ENCODE results near the gene ZIC1.

Gene ZIC1

DNA sequence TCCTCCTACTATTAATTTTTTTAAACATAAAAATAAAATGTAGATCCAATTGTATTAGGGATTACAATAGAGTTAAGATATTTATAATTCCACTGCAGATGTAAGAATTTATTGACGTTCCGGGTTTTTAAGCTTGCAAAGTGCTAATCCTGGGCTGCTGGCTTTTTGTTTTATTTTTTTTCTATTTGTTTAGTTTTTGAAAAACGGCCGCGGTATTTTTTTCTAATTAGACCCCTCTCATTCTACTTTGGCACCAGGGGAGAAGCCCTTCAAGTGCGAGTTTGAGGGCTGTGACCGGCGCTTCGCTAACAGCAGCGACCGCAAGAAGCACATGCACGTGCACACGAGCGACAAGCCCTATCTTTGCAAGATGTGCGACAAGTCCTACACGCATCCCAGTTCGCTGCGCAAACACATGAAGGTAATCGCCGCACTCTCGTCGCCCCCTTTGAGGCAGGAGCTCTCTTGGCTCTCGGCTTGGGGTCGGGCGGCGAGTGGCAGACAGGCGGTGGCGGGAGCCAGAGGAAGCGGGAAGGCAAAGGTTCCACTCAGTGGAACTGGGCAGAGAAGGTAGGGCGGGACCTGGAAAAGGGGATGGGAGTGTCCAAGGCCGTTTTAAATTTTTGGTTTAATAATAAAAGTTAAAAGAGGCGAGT is 3.2 kb downstream of the ZIC1 start:
- H3K27ac ChIP-seq (replicated peaks) = no peak overlapping the region
- H3K4me3 ChIP-seq (replicated peaks; ENCODE audit: insufficient read depth, low read length) = no peak overlapping the region
- no peak for DNase-seq (ENCODE audit: low read depth in 1 of 2, low spot score in 1 of 2)
- TF ChIP-seq, protein P1, sequence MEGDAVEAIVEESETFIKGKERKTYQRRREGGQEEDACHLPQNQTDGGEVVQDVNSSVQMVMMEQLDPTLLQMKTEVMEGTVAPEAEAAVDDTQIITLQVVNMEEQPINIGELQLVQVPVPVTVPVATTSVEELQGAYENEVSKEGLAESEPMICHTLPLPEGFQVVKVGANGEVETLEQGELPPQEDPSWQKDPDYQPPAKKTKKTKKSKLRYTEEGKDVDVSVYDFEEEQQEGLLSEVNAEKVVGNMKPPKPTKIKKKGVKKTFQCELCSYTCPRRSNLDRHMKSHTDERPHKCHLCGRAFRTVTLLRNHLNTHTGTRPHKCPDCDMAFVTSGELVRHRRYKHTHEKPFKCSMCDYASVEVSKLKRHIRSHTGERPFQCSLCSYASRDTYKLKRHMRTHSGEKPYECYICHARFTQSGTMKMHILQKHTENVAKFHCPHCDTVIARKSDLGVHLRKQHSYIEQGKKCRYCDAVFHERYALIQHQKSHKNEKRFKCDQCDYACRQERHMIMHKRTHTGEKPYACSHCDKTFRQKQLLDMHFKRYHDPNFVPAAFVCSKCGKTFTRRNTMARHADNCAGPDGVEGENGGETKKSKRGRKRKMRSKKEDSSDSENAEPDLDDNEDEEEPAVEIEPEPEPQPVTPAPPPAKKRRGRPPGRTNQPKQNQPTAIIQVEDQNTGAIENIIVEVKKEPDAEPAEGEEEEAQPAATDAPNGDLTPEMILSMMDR (IDR thresholded peaks at IDR 0.05; ENCODE audit: insufficient read depth, low read length) = no peak
- TF ChIP-seq, protein P2, sequence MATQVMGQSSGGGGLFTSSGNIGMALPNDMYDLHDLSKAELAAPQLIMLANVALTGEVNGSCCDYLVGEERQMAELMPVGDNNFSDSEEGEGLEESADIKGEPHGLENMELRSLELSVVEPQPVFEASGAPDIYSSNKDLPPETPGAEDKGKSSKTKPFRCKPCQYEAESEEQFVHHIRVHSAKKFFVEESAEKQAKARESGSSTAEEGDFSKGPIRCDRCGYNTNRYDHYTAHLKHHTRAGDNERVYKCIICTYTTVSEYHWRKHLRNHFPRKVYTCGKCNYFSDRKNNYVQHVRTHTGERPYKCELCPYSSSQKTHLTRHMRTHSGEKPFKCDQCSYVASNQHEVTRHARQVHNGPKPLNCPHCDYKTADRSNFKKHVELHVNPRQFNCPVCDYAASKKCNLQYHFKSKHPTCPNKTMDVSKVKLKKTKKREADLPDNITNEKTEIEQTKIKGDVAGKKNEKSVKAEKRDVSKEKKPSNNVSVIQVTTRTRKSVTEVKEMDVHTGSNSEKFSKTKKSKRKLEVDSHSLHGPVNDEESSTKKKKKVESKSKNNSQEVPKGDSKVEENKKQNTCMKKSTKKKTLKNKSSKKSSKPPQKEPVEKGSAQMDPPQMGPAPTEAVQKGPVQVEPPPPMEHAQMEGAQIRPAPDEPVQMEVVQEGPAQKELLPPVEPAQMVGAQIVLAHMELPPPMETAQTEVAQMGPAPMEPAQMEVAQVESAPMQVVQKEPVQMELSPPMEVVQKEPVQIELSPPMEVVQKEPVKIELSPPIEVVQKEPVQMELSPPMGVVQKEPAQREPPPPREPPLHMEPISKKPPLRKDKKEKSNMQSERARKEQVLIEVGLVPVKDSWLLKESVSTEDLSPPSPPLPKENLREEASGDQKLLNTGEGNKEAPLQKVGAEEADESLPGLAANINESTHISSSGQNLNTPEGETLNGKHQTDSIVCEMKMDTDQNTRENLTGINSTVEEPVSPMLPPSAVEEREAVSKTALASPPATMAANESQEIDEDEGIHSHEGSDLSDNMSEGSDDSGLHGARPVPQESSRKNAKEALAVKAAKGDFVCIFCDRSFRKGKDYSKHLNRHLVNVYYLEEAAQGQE (IDR thresholded peaks at IDR 0.05; ENCODE audit: insufficient replicate concordance, low read depth) = no peak
- peaks cover 70% of the 10 kb centered on the region for H3K27me3 ChIP-seq (ENCODE audit: insufficient read depth, poor library complexity, severe bottlenecking)

GRCh38 chr3:147412917-147413685 is 3.9 kb downstream of the ZIC1 start:
- no peak overlapping the region for H3K4me3 ChIP-seq (replicated peaks; ENCODE audit: insufficient read depth, low read length)
- peaks cover 68% of the 10 kb centered on the region for H3K27me3 ChIP-seq (ENCODE audit: insufficient read depth, poor library complexity, severe bottlenecking)
- no peak for DNase-seq (ENCODE audit: low read depth in 1 of 2, low spot score in 1 of 2)
- no peak for TF ChIP-seq POLR2AphosphoS5 (IDR thresholded peaks at IDR 0.05; ENCODE audit: low read depth)
- TF ChIP-seq GABPA (IDR thresholded peaks at IDR 0.05; ENCODE audit: low read depth) = no peak
- TF ChIP-seq, protein P2 (IDR thresholded peaks at IDR 0.05; ENCODE audit: insufficient replicate concordance, low read depth) = no peak
- TF ChIP-seq, protein P1 (IDR thresholded peaks at IDR 0.05; ENCODE audit: insufficient read depth, low read length) = no peak
- no peak for TF ChIP-seq SPI1 (IDR thresholded peaks at IDR 0.05; ENCODE audit: borderline replicate concordance, low read depth)
- H3K27ac ChIP-seq (replicated peaks) = no peak overlapping the region

- H3K27ac ChIP-seq (replicated peaks) = no peak overlapping the region
- H3K4me3 ChIP-seq (replicated peaks; ENCODE audit: insufficient read depth, low read length) = no peak overlapping the region
- DNase-seq (ENCODE audit: low read depth in 1 of 2, low spot score in 1 of 2) = no peak
- no peak for TF ChIP-seq SPI1 (IDR thresholded peaks at IDR 0.05; ENCODE audit: borderline replicate concordance, low read depth)
- TF ChIP-seq, protein P1 (IDR thresholded peaks at IDR 0.05; ENCODE audit: insufficient read depth, low read length) = no peak
- TF ChIP-seq, protein P2 (IDR thresholded peaks at IDR 0.05; ENCODE audit: insufficient replicate concordance, low read depth) = no peak
- no peak for TF ChIP-seq GABPA (IDR thresholded peaks at IDR 0.05; ENCODE audit: low read depth)
- no peak for TF ChIP-seq POLR2AphosphoS5 (IDR thresholded peaks at IDR 0.05; ENCODE audit: low read depth)
- peaks cover 69% of the 10 kb centered on the region for H3K27me3 ChIP-seq (ENCODE audit: insufficient read depth, poor library complexity, severe bottlenecking)
Observed at GRCh38 chr3:147413686-147414389, 4.7 kb downstream of the ZIC1 start.
